ENCODE data around the gene RNU5B-1. TPM values are rescaled to one million over a fixed set of nuclear protein-coding genes. Genes with fewer than 3 reads are reported as not detected.
A peak's percentile ranks its signal among the peaks of the same experiment; 100 is the strongest.
"Not testable (repeated sequence)": the region's sequence is repeated elsewhere in the genome, so short reads cannot be mapped to it uniquely, and the experiment has no call there.

The RNU5B-1 gene
- total and polyA plus RNA-seq, 9 of the 15 experiments (the other 6 are each of a cell fraction or from before 2014, with no cell fraction given): 14.2 TPM; not detected in 8

DNA sequence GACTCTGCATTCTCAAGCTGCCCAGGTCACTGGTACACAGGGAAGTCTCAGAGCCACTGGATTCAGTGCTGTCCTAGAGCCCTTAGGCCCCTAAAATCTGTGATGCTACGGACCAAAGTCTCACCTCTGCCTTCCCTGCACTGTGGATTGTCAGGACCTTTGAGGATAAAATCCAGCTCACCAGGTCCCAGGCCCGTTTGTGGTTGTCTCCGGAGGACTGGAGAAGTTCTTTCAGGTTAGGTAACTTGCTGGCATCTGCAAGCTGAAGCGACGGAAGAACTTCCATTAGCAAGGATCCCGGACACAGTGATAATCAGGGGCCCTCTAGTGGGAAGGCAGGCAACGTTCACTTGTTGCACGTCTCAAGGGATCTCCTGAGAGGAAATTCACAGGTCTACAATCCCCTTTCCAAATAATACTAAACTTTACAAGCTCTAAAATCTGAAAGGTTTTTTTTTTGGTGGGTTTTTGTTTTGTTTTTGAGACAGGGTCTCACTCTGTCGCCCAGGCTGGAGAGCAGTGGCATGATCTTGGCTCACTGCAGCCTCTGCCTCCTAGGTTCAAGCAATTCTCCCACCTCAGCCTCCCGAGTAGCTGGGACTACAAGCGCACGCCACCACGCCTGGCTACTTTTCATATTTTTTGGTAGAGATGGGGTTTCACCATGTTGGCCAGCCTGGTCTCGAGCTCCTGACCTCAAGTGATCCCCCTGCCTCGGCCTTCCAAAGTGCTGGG is 33.5 kb upstream of the RNU5B-1 start (continued):
- TF ChIP-seq ARID2 (IDR thresholded peaks at IDR 0.05) (peak; percentile 81), SMC3 (conservative IDR thresholded peaks at IDR 0.05; ENCODE audit: insufficient read depth, low read depth, low read length) (peak; percentile 72; the same call in 1 of the 2 replicates), FOXK2 (conservative IDR thresholded peaks at IDR 0.05 in 1 of 2, IDR thresholded peaks at IDR 0.05 in 1 of 2; ENCODE audit: low read depth in 2 of 2) (0 out of 4 replicates have a peak, but pooled peaks of 1 of the 2 experiments have one; percentile 16), JUN (IDR thresholded peaks at IDR 0.05; ENCODE audit: borderline replicate concordance, low read depth, low read length) (0 out of 2 replicates have a peak, but pooled peaks have one; percentile 18)
- TF ChIP-seq, protein P1, sequence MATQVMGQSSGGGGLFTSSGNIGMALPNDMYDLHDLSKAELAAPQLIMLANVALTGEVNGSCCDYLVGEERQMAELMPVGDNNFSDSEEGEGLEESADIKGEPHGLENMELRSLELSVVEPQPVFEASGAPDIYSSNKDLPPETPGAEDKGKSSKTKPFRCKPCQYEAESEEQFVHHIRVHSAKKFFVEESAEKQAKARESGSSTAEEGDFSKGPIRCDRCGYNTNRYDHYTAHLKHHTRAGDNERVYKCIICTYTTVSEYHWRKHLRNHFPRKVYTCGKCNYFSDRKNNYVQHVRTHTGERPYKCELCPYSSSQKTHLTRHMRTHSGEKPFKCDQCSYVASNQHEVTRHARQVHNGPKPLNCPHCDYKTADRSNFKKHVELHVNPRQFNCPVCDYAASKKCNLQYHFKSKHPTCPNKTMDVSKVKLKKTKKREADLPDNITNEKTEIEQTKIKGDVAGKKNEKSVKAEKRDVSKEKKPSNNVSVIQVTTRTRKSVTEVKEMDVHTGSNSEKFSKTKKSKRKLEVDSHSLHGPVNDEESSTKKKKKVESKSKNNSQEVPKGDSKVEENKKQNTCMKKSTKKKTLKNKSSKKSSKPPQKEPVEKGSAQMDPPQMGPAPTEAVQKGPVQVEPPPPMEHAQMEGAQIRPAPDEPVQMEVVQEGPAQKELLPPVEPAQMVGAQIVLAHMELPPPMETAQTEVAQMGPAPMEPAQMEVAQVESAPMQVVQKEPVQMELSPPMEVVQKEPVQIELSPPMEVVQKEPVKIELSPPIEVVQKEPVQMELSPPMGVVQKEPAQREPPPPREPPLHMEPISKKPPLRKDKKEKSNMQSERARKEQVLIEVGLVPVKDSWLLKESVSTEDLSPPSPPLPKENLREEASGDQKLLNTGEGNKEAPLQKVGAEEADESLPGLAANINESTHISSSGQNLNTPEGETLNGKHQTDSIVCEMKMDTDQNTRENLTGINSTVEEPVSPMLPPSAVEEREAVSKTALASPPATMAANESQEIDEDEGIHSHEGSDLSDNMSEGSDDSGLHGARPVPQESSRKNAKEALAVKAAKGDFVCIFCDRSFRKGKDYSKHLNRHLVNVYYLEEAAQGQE (IDR thresholded peaks at IDR 0.05; ENCODE audit: borderline replicate concordance): peak; percentile 87
- TF ChIP-seq, protein P1 (CRISPR knock-in tag; IDR thresholded peaks at IDR 0.05; ENCODE audit: low read depth): not testable (repeated sequence)
- TF ChIP-seq JUN (CRISPR knock-in tag; IDR thresholded peaks at IDR 0.05; ENCODE audit: borderline replicate concordance): not testable (repeated sequence)

Data from K562 (cell line).